KMS-11 (cell line): Measurements from ENCODE around the gene VPS50.
A peak's percentile ranks its signal among the peaks of the same experiment; 100 is the strongest.

ENCODE experiments used
- H2AFZ ChIP-seq: fragments of 200-600 bp; sonication (generic); 2 replicates; pipeline ENCODE4 v1.6.1; 2016; ENCODE audit warnings: antibody characterized with exemption, mixed run types, low read depth
- H3K27ac ChIP-seq: fragments of 200-600 bp; sonication (generic); 2 replicates; pipeline ENCODE4 v1.6.1; 2016; ENCODE audit warnings: mild to moderate bottlenecking, mixed run types
- H3K27me3 ChIP-seq: fragments of 200-600 bp; sonication (generic); 2 replicates; pipeline ENCODE4 v1.6.1; 2017; ENCODE audit warnings: mild to moderate bottlenecking, low read depth, mixed run types, moderate library complexity; ENCODE audit not compliant: insufficient read depth
- H3K36me3 ChIP-seq: fragments of 200-600 bp; sonication (generic); 2 replicates; pipeline ENCODE4 v1.6.1; 2017; ENCODE audit warnings: mild to moderate bottlenecking, mixed run types; ENCODE audit not compliant: insufficient read depth
- H3K4me1 ChIP-seq: fragments of 200-600 bp; sonication (generic); 2 replicates; pipeline ENCODE4 v1.6.1; 2016; ENCODE audit warnings: mild to moderate bottlenecking, low read depth, mixed run types; ENCODE audit not compliant: poor library complexity, severe bottlenecking
- H3K4me2 ChIP-seq: fragments of 200-600 bp; sonication (generic); 2 replicates; pipeline ENCODE4 v1.7.0; 2016; ENCODE audit warnings: mild to moderate bottlenecking, mixed run types
- H3K4me3 ChIP-seq: fragments of 200-600 bp; sonication (generic); IDR thresholded peaks from 2 replicates; pipeline ENCODE4 v1.6.1; 2017; ENCODE audit warnings: low read depth, low read length, mixed read lengths; ENCODE audit not compliant: insufficient read depth
- H3K79me2 ChIP-seq: fragments of 200-600 bp; sonication (generic); 2 replicates; pipeline ENCODE4 v1.6.1; 2016; ENCODE audit warnings: low read depth, mixed run types; ENCODE audit not compliant: insufficient read depth
- H3K9ac ChIP-seq: fragments of 200-600 bp; sonication (generic); 2 replicates; pipeline ENCODE4 v1.6.1; 2016; ENCODE audit warnings: mild to moderate bottlenecking, mixed run types
- H4K20me1 ChIP-seq: fragments of 200-600 bp; sonication (generic); 2 replicates; pipeline ENCODE4 v1.6.1; 2016; ENCODE audit warnings: mild to moderate bottlenecking, mixed run types; ENCODE audit not compliant: insufficient read depth
- TF ChIP-seq, protein P1 (sequence below): fragments of 200-600 bp; sonication (generic); conservative IDR thresholded peaks from 2 replicates; pipeline ENCODE4 v1.6.1; 2017; ENCODE audit warnings: low read depth, mild to moderate bottlenecking, antibody characterized with exemption, low read length, moderate library complexity, mixed read lengths

VPS50 gene

DNA sequence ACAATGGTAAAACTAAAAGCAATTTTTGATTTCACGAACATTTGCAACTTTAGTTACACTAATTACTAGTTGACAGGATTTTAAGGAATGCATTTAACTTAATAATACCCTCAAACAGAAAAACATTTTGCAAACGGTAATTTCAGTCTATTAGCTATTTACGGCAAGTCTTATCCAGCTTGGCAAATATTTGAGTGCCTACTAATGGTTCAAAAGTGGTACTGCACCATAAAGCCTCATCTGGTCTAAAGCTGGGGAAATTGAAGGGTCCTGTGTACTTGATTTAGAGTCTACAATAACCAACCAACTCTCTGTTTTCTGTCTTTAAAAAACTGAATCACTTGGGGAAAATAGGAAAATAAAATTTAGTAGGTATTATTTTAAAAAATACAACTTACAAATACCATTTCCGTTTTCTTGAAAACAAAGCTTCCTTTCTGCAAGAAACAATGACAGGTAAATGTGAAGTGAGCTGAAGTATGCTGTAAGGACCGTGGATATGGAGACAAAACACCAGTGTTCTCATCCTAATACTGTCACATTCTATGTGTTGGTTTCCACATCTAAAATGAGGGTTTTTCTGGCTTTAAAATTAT lies 142.3 kb downstream of the VPS50 start:
- H3K4me1 ChIP-seq, result peaks cover 8% of the 10 kb centered on the region
- H3K79me2 ChIP-seq, result no peaks in the 10 kb centered on the region
- no peak overlapping the region for H3K9ac ChIP-seq
- no peaks in the 10 kb centered on the region for H3K36me3 ChIP-seq
- no peak overlapping the region for H3K27ac ChIP-seq
- H3K27me3 ChIP-seq, result no peaks in the 10 kb centered on the region
- no peak overlapping the region for H3K4me2 ChIP-seq
- H2AFZ ChIP-seq, result no peak overlapping the region
- H4K20me1 ChIP-seq, result no peaks in the 10 kb centered on the region
- H3K4me3 ChIP-seq, result no peak overlapping the region
- TF ChIP-seq, protein P1, sequence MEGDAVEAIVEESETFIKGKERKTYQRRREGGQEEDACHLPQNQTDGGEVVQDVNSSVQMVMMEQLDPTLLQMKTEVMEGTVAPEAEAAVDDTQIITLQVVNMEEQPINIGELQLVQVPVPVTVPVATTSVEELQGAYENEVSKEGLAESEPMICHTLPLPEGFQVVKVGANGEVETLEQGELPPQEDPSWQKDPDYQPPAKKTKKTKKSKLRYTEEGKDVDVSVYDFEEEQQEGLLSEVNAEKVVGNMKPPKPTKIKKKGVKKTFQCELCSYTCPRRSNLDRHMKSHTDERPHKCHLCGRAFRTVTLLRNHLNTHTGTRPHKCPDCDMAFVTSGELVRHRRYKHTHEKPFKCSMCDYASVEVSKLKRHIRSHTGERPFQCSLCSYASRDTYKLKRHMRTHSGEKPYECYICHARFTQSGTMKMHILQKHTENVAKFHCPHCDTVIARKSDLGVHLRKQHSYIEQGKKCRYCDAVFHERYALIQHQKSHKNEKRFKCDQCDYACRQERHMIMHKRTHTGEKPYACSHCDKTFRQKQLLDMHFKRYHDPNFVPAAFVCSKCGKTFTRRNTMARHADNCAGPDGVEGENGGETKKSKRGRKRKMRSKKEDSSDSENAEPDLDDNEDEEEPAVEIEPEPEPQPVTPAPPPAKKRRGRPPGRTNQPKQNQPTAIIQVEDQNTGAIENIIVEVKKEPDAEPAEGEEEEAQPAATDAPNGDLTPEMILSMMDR, result peak; percentile 78

DNA sequence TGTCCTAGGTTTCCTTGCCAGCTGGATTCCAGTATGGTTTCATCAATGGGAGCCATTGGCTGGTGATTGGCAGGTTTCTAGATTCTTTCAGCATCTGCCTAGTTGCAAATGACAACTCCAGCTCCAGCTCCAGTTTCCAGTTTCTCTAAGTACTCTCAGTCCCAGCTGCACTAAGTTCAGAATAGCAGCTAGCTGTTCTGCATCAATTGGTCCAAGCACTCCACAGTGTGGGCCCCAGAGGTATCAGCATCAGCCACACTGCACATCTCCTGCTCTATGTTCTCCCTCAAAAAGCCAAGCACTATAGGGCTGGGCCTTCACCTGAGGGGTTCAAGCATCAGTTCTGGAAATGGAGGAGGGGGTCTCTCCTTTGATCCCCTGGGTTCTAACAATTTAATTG lies 143.4 kb downstream of the VPS50 start:
- H3K36me3 ChIP-seq, result no peaks in the 10 kb centered on the region
- no peaks in the 10 kb centered on the region for H3K27me3 ChIP-seq
- no peak overlapping the region for H3K4me2 ChIP-seq
- H3K4me1 ChIP-seq, result peaks cover 8% of the 10 kb centered on the region
- no peaks in the 10 kb centered on the region for H4K20me1 ChIP-seq
- no peaks in the 10 kb centered on the region for H3K79me2 ChIP-seq
- no peak overlapping the region for H2AFZ ChIP-seq
- no peak overlapping the region for H3K9ac ChIP-seq
- no peak overlapping the region for H3K4me3 ChIP-seq
- TF ChIP-seq, protein P1, result no peak
- H3K27ac ChIP-seq, result no peak overlapping the region

DNA sequence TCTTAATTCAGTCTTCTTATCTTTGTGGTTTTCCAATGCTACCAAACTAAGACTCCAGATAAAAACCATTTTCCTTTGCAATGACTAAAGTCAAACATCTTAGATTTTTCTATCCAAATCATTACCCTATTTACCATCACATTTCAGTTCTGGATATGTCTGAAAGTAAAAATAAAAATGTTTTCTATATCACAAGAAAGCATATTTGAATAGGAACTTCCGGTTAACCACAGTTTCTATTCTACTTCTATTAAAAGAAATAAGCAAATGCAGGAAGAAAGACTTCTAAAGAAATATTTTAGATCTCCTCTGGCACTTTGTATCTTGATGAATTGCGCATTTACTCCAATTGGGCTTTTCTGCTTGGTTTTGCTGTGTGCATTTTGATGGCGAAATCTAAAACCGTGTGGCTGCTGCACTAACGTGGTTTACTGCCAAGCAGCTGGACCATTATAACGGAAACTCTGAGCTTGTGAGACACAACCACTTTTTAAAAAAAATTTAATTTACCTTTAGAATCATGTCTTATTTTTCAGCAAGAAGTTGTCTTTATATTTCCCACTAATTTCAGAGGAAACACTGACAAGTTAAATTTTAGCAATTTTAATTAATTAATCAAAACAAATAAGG lies 146.1 kb downstream of the VPS50 start:
- Histone ChIP-seq H4K20me1 (no peaks in the 10 kb centered on the region), H3K27ac (no peak overlapping the region), H2AFZ (no peak overlapping the region), H3K4me3 (no peak overlapping the region), H3K27me3 (no peaks in the 10 kb centered on the region), H3K9ac (no peak overlapping the region), H3K36me3 (no peaks in the 10 kb centered on the region), H3K4me2 (0 out of 2 replicates have a peak overlapping the region, but pooled peaks have one; percentile 3), H3K4me1 (peaks cover 8% of the 10 kb centered on the region), H3K79me2 (no peaks in the 10 kb centered on the region)
- TF ChIP-seq, protein P1, result no peak

DNA sequence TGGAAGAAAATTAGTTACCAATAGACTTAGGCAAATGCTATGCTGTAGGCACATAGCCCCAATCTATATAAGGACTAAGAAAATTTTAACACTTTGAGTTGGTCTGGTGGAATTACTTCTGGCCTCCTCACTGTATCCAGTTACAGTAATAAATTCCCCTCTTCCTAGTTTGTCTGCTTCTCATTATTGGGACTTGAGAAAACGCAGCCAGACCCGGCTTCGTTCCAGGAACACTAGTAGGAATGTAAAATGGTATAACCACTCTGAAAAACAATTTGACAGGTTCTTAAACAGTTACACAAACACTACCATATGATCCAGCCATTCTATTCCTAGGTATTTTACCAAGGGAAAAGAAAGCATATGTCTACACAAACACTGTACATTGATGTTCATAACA lies 150.2 kb downstream of the VPS50 start:
- Histone ChIP-seq H3K4me2 (no peak overlapping the region), H3K27ac (no peak overlapping the region), H2AFZ (no peak overlapping the region), H3K79me2 (no peaks in the 10 kb centered on the region), H3K9ac (no peak overlapping the region), H3K27me3 (no peaks in the 10 kb centered on the region), H3K4me3 (no peak overlapping the region), H3K36me3 (no peaks in the 10 kb centered on the region), H4K20me1 (no peaks in the 10 kb centered on the region), H3K4me1 (peaks cover 8% of the 10 kb centered on the region)
- TF ChIP-seq, protein P1, result no peak
